Duodenal mucosa (tissue), 2 donors: ENCODE results near the gene INAFM2.

Source experiments
- H3K27ac ChIP-seq: one replicate; pipeline ENCODE4 v1.7.0; 2013; ENCODE audit warnings: low read depth, low read length
- H3K27me3 ChIP-seq, 2 donors: one replicate each; pipeline ENCODE4 v1.7.0; 2013; ENCODE audit warnings: low read length in 2 of 2, control low read depth in 1 of 2; ENCODE audit not compliant: insufficient read depth in 2 of 2, control insufficient read depth in 1 of 2
- H3K36me3 ChIP-seq, 2 donors: one replicate each; pipeline ENCODE4 v1.7.0; 2013; ENCODE audit warnings: low read length in 2 of 2, control low read depth in 1 of 2; ENCODE audit not compliant: insufficient read depth in 2 of 2, control insufficient read depth in 1 of 2
- H3K4me1 ChIP-seq, 2 donors: one replicate each; pipeline ENCODE4 v1.7.0; 2013; ENCODE audit warnings: low read length in 2 of 2, control low read depth in 1 of 2; ENCODE audit not compliant: insufficient read depth in 2 of 2, control insufficient read depth in 1 of 2
- H3K4me3 ChIP-seq, 2 donors: one replicate each; pipeline ENCODE4 v1.7.0; 2013; ENCODE audit warnings: low read length in 2 of 2, low read depth in 1 of 2
- H3K9ac ChIP-seq, 2 donors: one replicate each; pipeline ENCODE4 v1.7.0; 2013; ENCODE audit warnings: low read length in 2 of 2, low read depth in 1 of 2
- H3K9me3 ChIP-seq, 2 donors: one replicate each; pipeline ENCODE4 v1.7.0; 2013; ENCODE audit warnings: low read length in 2 of 2, control low read depth in 1 of 2; ENCODE audit not compliant: control insufficient read depth in 1 of 2

INAFM2 gene

GRCh38 chr15:40334541-40334940 lies 11.0 kb downstream of the INAFM2 start:
- peaks cover 53 to 54% of the 10 kb centered on the region in 2 donors for H3K4me1 ChIP-seq
- H3K4me3 ChIP-seq: no peak overlapping the region
- no peaks in the 10 kb centered on the region for H3K9me3 ChIP-seq
- no peaks in the 10 kb centered on the region for H3K27me3 ChIP-seq
- no peaks in the 10 kb centered on the region for H3K36me3 ChIP-seq
- peak overlapping the region; percentile 77 for H3K27ac ChIP-seq
- peak overlapping the region in 1 of 2 donors; percentile 27 for H3K9ac ChIP-seq

GRCh38 chr15:40334941-40335795 lies 11.7 kb downstream of the INAFM2 start:
- Histone ChIP-seq H3K4me1 (peaks cover 57% of the 10 kb centered on the region in 2 donors), H3K9me3 (no peaks in the 10 kb centered on the region), H3K36me3 (no peaks in the 10 kb centered on the region), H3K4me3 (no peak overlapping the region), H3K9ac (no peak overlapping the region), H3K27me3 (no peaks in the 10 kb centered on the region), H3K27ac (peak overlapping the region; percentile 77)

- H3K4me1 ChIP-seq: peaks cover 56 to 60% of the 10 kb centered on the region in 2 donors
Observed at GRCh38 chr15:40335938-40336743, 12.6 kb downstream of the INAFM2 start.

GRCh38 chr15:40336744-40337122 lies 13.2 kb downstream of the INAFM2 start:
- no peaks in the 10 kb centered on the region for H3K36me3 ChIP-seq
- H3K4me3 ChIP-seq: no peak overlapping the region
- no peak overlapping the region for H3K27ac ChIP-seq
- H3K9ac ChIP-seq: no peak overlapping the region
- no peaks in the 10 kb centered on the region for H3K27me3 ChIP-seq
- peaks cover 59 to 66% of the 10 kb centered on the region in 2 donors for H3K4me1 ChIP-seq
- H3K9me3 ChIP-seq: no peaks in the 10 kb centered on the region

More at GRCh38 chr15:40335938-40336743, 12.6 kb downstream of the INAFM2 start:
- H3K27me3 ChIP-seq: no peaks in the 10 kb centered on the region
- H3K9ac ChIP-seq: no peak overlapping the region
- H3K36me3 ChIP-seq: no peaks in the 10 kb centered on the region
- no peak overlapping the region for H3K27ac ChIP-seq
- H3K9me3 ChIP-seq: no peaks in the 10 kb centered on the region
- H3K4me3 ChIP-seq: no peak overlapping the region

GRCh38 chr15:40337597-40337996 lies 14.1 kb downstream of the INAFM2 start:
- Histone ChIP-seq H3K9ac (peak overlapping the region; percentile 18 to 29), H3K4me1 (peaks cover 62 to 66% of the 10 kb centered on the region in 2 donors), H3K4me3 (no peak overlapping the region)

GRCh38 chr15:40338041-40338657 lies 14.7 kb downstream of the INAFM2 start:
- Histone ChIP-seq H3K36me3 (no peaks in the 10 kb centered on the region), H3K27ac (no peak overlapping the region), H3K4me3 (no peak overlapping the region), H3K9ac (peak overlapping the region; percentile 18 to 29), H3K9me3 (no peaks in the 10 kb centered on the region), H3K4me1 (peaks cover 68 to 69% of the 10 kb centered on the region in 2 donors), H3K27me3 (no peaks in the 10 kb centered on the region)

More at GRCh38 chr15:40337597-40337996, 14.1 kb downstream of the INAFM2 start:
- Histone ChIP-seq H3K36me3 (no peaks in the 10 kb centered on the region), H3K9me3 (no peaks in the 10 kb centered on the region), H3K27me3 (no peaks in the 10 kb centered on the region), H3K27ac (no peak overlapping the region)

GRCh38 chr15:40338921-40339620 lies 15.6 kb downstream of the INAFM2 start:
- Histone ChIP-seq H3K4me1 (peaks cover 64% of the 10 kb centered on the region in 2 donors), H3K36me3 (no peaks in the 10 kb centered on the region), H3K9me3 (no peaks in the 10 kb centered on the region), H3K27me3 (no peaks in the 10 kb centered on the region), H3K27ac (peak overlapping the region; percentile 5), H3K4me3 (peak overlapping the region in 1 of 2 donors; percentile 0), H3K9ac (peak overlapping the region; percentile 58 to 79)

- no peaks in the 10 kb centered on the region for H3K36me3 ChIP-seq
- H3K4me3 ChIP-seq: peak overlapping the region; percentile 52 to 60
- H3K27ac ChIP-seq: peak overlapping the region; percentile 80
- H3K9me3 ChIP-seq: no peaks in the 10 kb centered on the region
- H3K27me3 ChIP-seq: no peaks in the 10 kb centered on the region
- peaks cover 59 to 63% of the 10 kb centered on the region in 2 donors for H3K4me1 ChIP-seq
- H3K9ac ChIP-seq: peak overlapping the region; percentile 58 to 79
Observed at GRCh38 chr15:40339621-40339945, 16.1 kb downstream of the INAFM2 start.

- Histone ChIP-seq H3K9ac (peak overlapping the region; percentile 58 to 79), H3K9me3 (no peaks in the 10 kb centered on the region), H3K27ac (peak overlapping the region; percentile 80), H3K36me3 (no peaks in the 10 kb centered on the region), H3K27me3 (no peaks in the 10 kb centered on the region), H3K4me3 (peak overlapping the region; percentile 52 to 60), H3K4me1 (peaks cover 58 to 62% of the 10 kb centered on the region in 2 donors)
Observed at GRCh38 chr15:40340038-40340739, 16.7 kb downstream of the INAFM2 start.
